ENCODE measurements around the gene KIFAP3.
"Not testable (repeated sequence)": the region's sequence is repeated elsewhere in the genome, so short reads cannot be mapped to it uniquely, and the experiment has no call there.

The KIFAP3 gene

GRCh38 chr1:170097449-170097948, 23.0 kb upstream of the KIFAP3 start:
- Histone ChIP-seq H3K23ac (ENCODE audit: low read length in 2 of 2) (no peak overlapping the region), H3K79me1 (replicated peaks; ENCODE audit: low read length, poor library complexity, severe bottlenecking) (no peaks in the 10 kb centered on the region), H3K36me3 (ENCODE audit: control insufficient read depth in 1 of 2, insufficient read depth in 2 of 2, low read depth in 1 of 2, low read length in 2 of 2) (no peaks in the 10 kb centered on the region), H3K4ac (ENCODE audit: low read depth in 1 of 2, low read length in 2 of 2) (no peak overlapping the region), H3K14ac (ENCODE audit: low read length in 2 of 2) (no peak overlapping the region), H3K9ac (ENCODE audit: low read length) (no peak overlapping the region), H2AK5ac (ENCODE audit: low read length, severe bottlenecking) (no peak overlapping the region), H4K91ac (ENCODE audit: low read length) (no peak overlapping the region), H3K18ac (ENCODE audit: low read depth in 1 of 2, low read length in 2 of 2) (no peak overlapping the region), H2BK120ac (ENCODE audit: low read depth, low read length) (no peak overlapping the region), H2BK12ac (ENCODE audit: low read length in 2 of 2) (no peak overlapping the region), H4K8ac (ENCODE audit: low read length) (no peak overlapping the region), H3K9me3 (ENCODE audit: control insufficient read depth, low read length) (no peaks in the 10 kb centered on the region), H3K4me3 (ENCODE audit: insufficient read depth in 1 of 2, low read depth in 1 of 2, low read length in 2 of 2) (no peak overlapping the region), H3K27ac (ENCODE audit: low read length, poor library complexity, severe bottlenecking) (no peak overlapping the region), H3K4me1 (ENCODE audit: control insufficient read depth, insufficient read depth, low read depth, low read length) (no peaks in the 10 kb centered on the region), H2BK15ac (ENCODE audit: low read depth, poor library complexity, severe bottlenecking) (no peak overlapping the region), H2BK5ac (ENCODE audit: low read depth, low read length, poor library complexity, severe bottlenecking) (no peak overlapping the region), H3K4me2 (ENCODE audit: low read length, poor library complexity, severe bottlenecking) (no peak overlapping the region), H2AFZ (ENCODE audit: low read depth, low read length) (no peak overlapping the region), H3K27me3 (ENCODE audit: control insufficient read depth in 1 of 2, insufficient read depth in 1 of 2, low read length in 2 of 2) (no peaks in the 10 kb centered on the region)
- no peak for DNase-seq
- WGBS = 20% methylated on average over 3 of the region's 4 CpGs

- Histone ChIP-seq H4K91ac (ENCODE audit: low read length) (no peak overlapping the region), H3K4me2 (ENCODE audit: low read length, poor library complexity, severe bottlenecking) (no peak overlapping the region), H3K9ac (ENCODE audit: low read length) (no peak overlapping the region), H3K27me3 (ENCODE audit: control insufficient read depth in 1 of 2, insufficient read depth in 1 of 2, low read length in 2 of 2) (no peaks in the 10 kb centered on the region), H3K18ac (ENCODE audit: low read depth in 1 of 2, low read length in 2 of 2) (no peak overlapping the region), H3K4me1 (ENCODE audit: control insufficient read depth, insufficient read depth, low read depth, low read length) (no peaks in the 10 kb centered on the region), H3K9me3 (ENCODE audit: control insufficient read depth, low read length) (no peaks in the 10 kb centered on the region), H2BK5ac (ENCODE audit: low read depth, low read length, poor library complexity, severe bottlenecking) (no peak overlapping the region), H2AK5ac (ENCODE audit: low read length, severe bottlenecking) (no peak overlapping the region), H2AFZ (ENCODE audit: low read depth, low read length) (no peak overlapping the region), H3K36me3 (ENCODE audit: control insufficient read depth in 1 of 2, insufficient read depth in 2 of 2, low read depth in 1 of 2, low read length in 2 of 2) (no peaks in the 10 kb centered on the region), H3K4me3 (ENCODE audit: insufficient read depth in 1 of 2, low read depth in 1 of 2, low read length in 2 of 2) (no peak overlapping the region), H3K4ac (ENCODE audit: low read depth in 1 of 2, low read length in 2 of 2) (no peak overlapping the region), H3K14ac (ENCODE audit: low read length in 2 of 2) (no peak overlapping the region), H3K27ac (ENCODE audit: low read length, poor library complexity, severe bottlenecking) (no peak overlapping the region), H2BK15ac (ENCODE audit: low read depth, poor library complexity, severe bottlenecking) (no peak overlapping the region), H2BK12ac (ENCODE audit: low read length in 2 of 2) (no peak overlapping the region), H3K79me1 (replicated peaks; ENCODE audit: low read length, poor library complexity, severe bottlenecking) (no peaks in the 10 kb centered on the region), H3K23ac (ENCODE audit: low read length in 2 of 2) (no peak overlapping the region), H4K8ac (ENCODE audit: low read length) (no peak overlapping the region), H2BK120ac (ENCODE audit: low read depth, low read length) (no peak overlapping the region)
- DNase-seq = no peak
- WGBS = 85% methylated on average over 4 of the region's 4 CpGs
Measured at GRCh38 chr1:170096806-170097340, 22.4 kb upstream of the KIFAP3 start.

- Histone ChIP-seq H2BK12ac (ENCODE audit: low read length in 2 of 2) (no peak overlapping the region), H3K4ac (ENCODE audit: low read depth in 1 of 2, low read length in 2 of 2) (no peak overlapping the region), H2BK15ac (ENCODE audit: low read depth, poor library complexity, severe bottlenecking) (no peak overlapping the region), H3K18ac (ENCODE audit: low read depth in 1 of 2, low read length in 2 of 2) (no peak overlapping the region), H2AFZ (ENCODE audit: low read depth, low read length) (no peak overlapping the region), H3K27me3 (ENCODE audit: control insufficient read depth in 1 of 2, insufficient read depth in 1 of 2, low read length in 2 of 2) (no peaks in the 10 kb centered on the region), H2BK5ac (ENCODE audit: low read depth, low read length, poor library complexity, severe bottlenecking) (no peak overlapping the region), H3K79me1 (replicated peaks; ENCODE audit: low read length, poor library complexity, severe bottlenecking) (no peaks in the 10 kb centered on the region), H4K8ac (ENCODE audit: low read length) (no peak overlapping the region), H2BK120ac (ENCODE audit: low read depth, low read length) (no peak overlapping the region), H3K14ac (ENCODE audit: low read length in 2 of 2) (no peak overlapping the region), H3K36me3 (ENCODE audit: control insufficient read depth in 1 of 2, insufficient read depth in 2 of 2, low read depth in 1 of 2, low read length in 2 of 2) (no peaks in the 10 kb centered on the region), H4K91ac (ENCODE audit: low read length) (no peak overlapping the region), H3K27ac (ENCODE audit: low read length, poor library complexity, severe bottlenecking) (no peak overlapping the region), H2AK5ac (ENCODE audit: low read length, severe bottlenecking) (no peak overlapping the region), H3K23ac (ENCODE audit: low read length in 2 of 2) (no peak overlapping the region), H3K4me3 (ENCODE audit: insufficient read depth in 1 of 2, low read depth in 1 of 2, low read length in 2 of 2) (no peak overlapping the region), H3K4me1 (ENCODE audit: control insufficient read depth, insufficient read depth, low read depth, low read length) (no peaks in the 10 kb centered on the region), H3K9ac (ENCODE audit: low read length) (no peak overlapping the region), H3K9me3 (ENCODE audit: control insufficient read depth, low read length) (no peaks in the 10 kb centered on the region), H3K4me2 (ENCODE audit: low read length, poor library complexity, severe bottlenecking) (no peak overlapping the region)
- DNase-seq = no peak
Measured at GRCh38 chr1:170095976-170096748, 21.7 kb upstream of the KIFAP3 start.

GRCh38 chr1:170094697-170095616, 20.5 kb upstream of the KIFAP3 start:
- not testable (repeated sequence) for H3K9me3 ChIP-seq (ENCODE audit: control insufficient read depth, low read length); H3K36me3 ChIP-seq (ENCODE audit: control insufficient read depth in 1 of 2, insufficient read depth in 2 of 2, low read depth in 1 of 2, low read length in 2 of 2); H2AK5ac ChIP-seq (ENCODE audit: low read length, severe bottlenecking); H2BK15ac ChIP-seq (ENCODE audit: low read depth, poor library complexity, severe bottlenecking); H3K79me1 ChIP-seq (replicated peaks; ENCODE audit: low read length, poor library complexity, severe bottlenecking); H3K4me1 ChIP-seq (ENCODE audit: control insufficient read depth, insufficient read depth, low read depth, low read length); H2BK12ac ChIP-seq (ENCODE audit: low read length in 2 of 2); H4K8ac ChIP-seq (ENCODE audit: low read length); H3K4ac ChIP-seq (ENCODE audit: low read depth in 1 of 2, low read length in 2 of 2); H4K91ac ChIP-seq (ENCODE audit: low read length); H3K4me2 ChIP-seq (ENCODE audit: low read length, poor library complexity, severe bottlenecking); H3K9ac ChIP-seq (ENCODE audit: low read length); H3K14ac ChIP-seq (ENCODE audit: low read length in 2 of 2); H3K27me3 ChIP-seq (ENCODE audit: control insufficient read depth in 1 of 2, insufficient read depth in 1 of 2, low read length in 2 of 2); H2BK120ac ChIP-seq (ENCODE audit: low read depth, low read length); H3K18ac ChIP-seq (ENCODE audit: low read depth in 1 of 2, low read length in 2 of 2); H2AFZ ChIP-seq (ENCODE audit: low read depth, low read length); DNase-seq; H3K27ac ChIP-seq (ENCODE audit: low read length, poor library complexity, severe bottlenecking); H3K23ac ChIP-seq (ENCODE audit: low read length in 2 of 2); H3K4me3 ChIP-seq (ENCODE audit: insufficient read depth in 1 of 2, low read depth in 1 of 2, low read length in 2 of 2); H2BK5ac ChIP-seq (ENCODE audit: low read depth, low read length, poor library complexity, severe bottlenecking)
- 87% methylated on average over 28 of the region's 31 CpGs for WGBS

All from mesenchymal stem cell (in vitro differentiated cells and primary cell).